ENCODE data around the gene RFK. TPM values are rescaled to one million over a fixed set of nuclear protein-coding genes. Genes with fewer than 3 reads are reported as not detected.
A peak's percentile ranks its signal among the peaks of the same experiment; 100 is the strongest.
"Not testable (repeated sequence)": the region's sequence is repeated elsewhere in the genome, so short reads cannot be mapped to it uniquely, and the experiment has no call there.

RFK gene
- total and polyA plus RNA-seq, 9 of the 15 experiments (the other 6 are each of a cell fraction or from before 2014, with no cell fraction given): 3.8 to 51.1 (median 14.8) TPM

DNA sequence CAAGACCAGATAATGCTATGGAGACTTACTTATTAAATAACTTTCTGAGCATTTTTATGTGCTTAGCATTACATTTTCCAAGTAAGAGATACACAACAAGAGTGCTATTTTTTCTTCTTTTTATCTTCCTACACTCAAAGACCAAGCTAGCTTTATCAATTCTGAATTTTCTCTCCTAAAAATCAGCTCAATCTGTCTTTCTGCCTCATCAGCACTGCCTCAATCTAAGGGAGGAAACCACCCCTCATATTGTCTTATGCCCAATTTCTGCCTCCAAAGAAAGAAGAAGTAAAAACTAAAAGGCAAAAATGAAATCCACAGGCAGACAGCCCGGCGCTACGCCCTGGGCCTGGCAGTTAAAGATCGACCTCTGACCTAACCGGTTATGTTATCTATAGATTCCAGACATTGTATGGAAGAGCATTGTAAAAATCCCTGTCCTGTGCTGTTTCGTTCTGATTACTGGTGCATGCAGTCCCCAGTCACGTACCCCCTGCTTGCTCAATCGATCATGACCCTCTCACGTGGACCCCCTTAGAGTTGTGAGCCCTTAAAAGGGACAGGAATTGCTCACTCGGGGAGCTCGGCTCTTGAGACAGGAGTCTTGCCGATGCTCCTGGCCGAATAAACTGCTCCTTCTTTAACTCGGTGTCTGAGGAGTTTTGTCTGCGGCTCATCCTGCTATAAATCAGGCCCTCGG is 31.7 kb downstream of the RFK start (continued):
- TF ChIP-seq ZNF41 (CRISPR knock-in tag; conservative IDR thresholded peaks at IDR 0.05) (0 out of 2 replicates have a peak, but pooled peaks have one; percentile 26), POLR2AphosphoS5 (IDR thresholded peaks at IDR 0.05; ENCODE audit: control insufficient read depth, insufficient read depth, low read depth, low read length) (peak; percentile 34; the same call in 1 of the 2 replicates), SOX6 (IDR thresholded peaks at IDR 0.05) (peak; percentile 96), FOXM1 (IDR thresholded peaks at IDR 0.05; ENCODE audit: low read depth) (peak; percentile 80), BHLHE40 (IDR thresholded peaks at IDR 0.05; ENCODE audit: low read length) (peak; percentile 59; the same call in 1 of the 2 replicates), JUND (IDR thresholded peaks at IDR 0.05; ENCODE audit: borderline replicate concordance, low read depth, low read length) (peak; percentile 18; the same call in 1 of the 2 replicates), JUND (tag; IDR thresholded peaks at IDR 0.05; ENCODE audit: borderline replicate concordance, low read depth, low read length) (peak; percentile 33; the same call in 1 of the 3 replicates), BCOR (IDR thresholded peaks at IDR 0.05) (peak; percentile 49; the same call in 1 of the 2 replicates), ZNF24 (IDR thresholded peaks at IDR 0.05) (peak; percentile 94), RNF2 (IDR thresholded peaks at IDR 0.05) (0 out of 2 replicates have a peak, but pooled peaks have one; percentile 30), ARID1B (IDR thresholded peaks at IDR 0.05) (peak; percentile 96), NR2C2 (CRISPR knock-in tag; IDR thresholded peaks at IDR 0.05) (peak; percentile 78; the same call in 1 of the 2 replicates), NR2C2 (tag; IDR thresholded peaks at IDR 0.05) (peak; percentile 93), HDAC1 (IDR thresholded peaks at IDR 0.05) (peak in 1 of 2 experiments; percentile 92; a peak in 2 of 4 replicates), FOSL1 (tag; conservative IDR thresholded peaks at IDR 0.05) (peak; percentile 51), KLF16 (IDR thresholded peaks at IDR 0.05) (peak; percentile 66; the same call in 1 of the 2 replicates), PML (IDR thresholded peaks at IDR 0.05; ENCODE audit: low read length) (peak; percentile 85), ZNF316 (IDR thresholded peaks at IDR 0.05) (peak; percentile 77), KDM1A (IDR thresholded peaks at IDR 0.05) (peak; percentile 97 to 98), CXXC5 (CRISPR knock-in tag; IDR thresholded peaks at IDR 0.05) (peak; percentile 87), CBFA2T2 (conservative IDR thresholded peaks at IDR 0.05) (peak; percentile 93), CCNT2 (IDR thresholded peaks at IDR 0.05; ENCODE audit: borderline replicate concordance, extremely low read depth, insufficient read length, low read depth, low read length) (peak; percentile 59), TEAD1 (CRISPR knock-in tag; IDR thresholded peaks at IDR 0.05) (peak in 1 of 2 experiments; percentile 42; a peak in 1 of 4 replicates)
- TF ChIP-seq, protein P1, sequence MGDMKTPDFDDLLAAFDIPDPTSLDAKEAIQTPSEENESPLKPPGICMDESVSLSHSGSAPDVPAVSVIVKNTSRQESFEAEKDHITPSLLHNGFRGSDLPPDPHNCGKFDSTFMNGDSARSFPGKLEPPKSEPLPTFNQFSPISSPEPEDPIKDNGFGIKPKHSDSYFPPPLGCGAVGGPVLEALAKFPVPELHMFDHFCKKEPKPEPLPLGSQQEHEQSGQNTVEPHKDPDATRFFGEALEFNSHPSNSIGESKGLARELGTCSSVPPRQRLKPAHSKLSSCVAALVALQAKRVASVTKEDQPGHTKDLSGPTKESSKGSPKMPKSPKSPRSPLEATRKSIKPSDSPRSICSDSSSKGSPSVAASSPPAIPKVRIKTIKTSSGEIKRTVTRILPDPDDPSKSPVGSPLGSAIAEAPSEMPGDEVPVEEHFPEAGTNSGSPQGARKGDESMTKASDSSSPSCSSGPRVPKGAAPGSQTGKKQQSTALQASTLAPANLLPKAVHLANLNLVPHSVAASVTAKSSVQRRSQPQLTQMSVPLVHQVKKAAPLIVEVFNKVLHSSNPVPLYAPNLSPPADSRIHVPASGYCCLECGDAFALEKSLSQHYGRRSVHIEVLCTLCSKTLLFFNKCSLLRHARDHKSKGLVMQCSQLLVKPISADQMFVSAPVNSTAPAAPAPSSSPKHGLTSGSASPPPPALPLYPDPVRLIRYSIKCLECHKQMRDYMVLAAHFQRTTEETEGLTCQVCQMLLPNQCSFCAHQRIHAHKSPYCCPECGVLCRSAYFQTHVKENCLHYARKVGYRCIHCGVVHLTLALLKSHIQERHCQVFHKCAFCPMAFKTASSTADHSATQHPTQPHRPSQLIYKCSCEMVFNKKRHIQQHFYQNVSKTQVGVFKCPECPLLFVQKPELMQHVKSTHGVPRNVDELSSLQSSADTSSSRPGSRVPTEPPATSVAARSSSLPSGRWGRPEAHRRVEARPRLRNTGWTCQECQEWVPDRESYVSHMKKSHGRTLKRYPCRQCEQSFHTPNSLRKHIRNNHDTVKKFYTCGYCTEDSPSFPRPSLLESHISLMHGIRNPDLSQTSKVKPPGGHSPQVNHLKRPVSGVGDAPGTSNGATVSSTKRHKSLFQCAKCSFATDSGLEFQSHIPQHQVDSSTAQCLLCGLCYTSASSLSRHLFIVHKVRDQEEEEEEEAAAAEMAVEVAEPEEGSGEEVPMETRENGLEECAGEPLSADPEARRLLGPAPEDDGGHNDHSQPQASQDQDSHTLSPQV (IDR thresholded peaks at IDR 0.05): peak; percentile 34; the same call in 1 of the 2 replicates
- TF ChIP-seq FOXM1 (CRISPR knock-in tag; IDR thresholded peaks at IDR 0.05; ENCODE audit: low read depth): not testable (repeated sequence)
